Measurements from ENCODE around the gene CELF1. TPM values are rescaled to one million over a fixed set of nuclear protein-coding genes. Genes with fewer than 3 reads are reported as not detected.

The CELF1 gene
- total and polyA plus RNA-seq, 2 of the 13 experiments (the other 11 are each of a cell fraction or from before 2014, with no cell fraction given), result 69.0 to 80.1 TPM

DNA sequence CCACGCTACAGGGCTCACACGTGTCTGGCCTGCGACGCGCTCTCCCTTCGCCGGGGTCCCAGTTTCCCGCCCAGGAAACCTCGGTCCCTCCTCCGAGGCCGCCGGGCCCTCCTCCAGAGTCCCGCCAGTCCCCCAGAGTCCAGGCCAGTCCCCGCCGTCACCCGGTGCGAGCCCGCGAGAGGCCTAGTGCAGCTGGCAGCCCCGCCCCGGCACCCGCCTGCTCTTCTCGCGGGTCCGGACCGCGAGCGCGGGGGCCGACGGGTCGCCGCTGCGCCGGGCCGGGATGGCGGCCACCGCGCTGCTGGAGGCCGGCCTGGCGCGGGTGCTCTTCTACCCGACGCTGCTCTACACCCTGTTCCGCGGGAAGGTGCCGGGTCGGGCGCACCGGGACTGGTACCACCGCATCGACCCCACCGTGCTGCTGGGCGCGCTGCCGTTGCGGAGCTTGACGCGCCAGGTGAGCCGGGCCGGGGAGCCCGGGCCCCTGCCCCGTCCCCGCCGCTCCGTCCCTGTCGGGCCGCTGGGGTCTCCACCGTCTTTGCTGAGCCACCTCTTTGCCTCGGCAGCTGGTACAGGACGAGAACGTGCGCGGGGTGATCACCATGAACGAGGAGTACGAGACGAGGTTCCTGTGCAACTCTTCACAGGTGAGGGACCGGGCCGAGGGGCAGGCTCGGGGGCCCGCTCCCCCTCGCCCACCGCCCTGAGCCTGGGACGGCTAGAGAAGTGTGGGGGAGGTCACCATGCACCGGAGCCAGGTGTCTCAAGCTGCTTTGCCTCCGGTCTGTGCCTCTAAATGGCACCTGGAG, 12.6 kb upstream of the CELF1 start, which contains the start of gene PTPMT1 (continued):
- TF ChIP-seq, protein P1, sequence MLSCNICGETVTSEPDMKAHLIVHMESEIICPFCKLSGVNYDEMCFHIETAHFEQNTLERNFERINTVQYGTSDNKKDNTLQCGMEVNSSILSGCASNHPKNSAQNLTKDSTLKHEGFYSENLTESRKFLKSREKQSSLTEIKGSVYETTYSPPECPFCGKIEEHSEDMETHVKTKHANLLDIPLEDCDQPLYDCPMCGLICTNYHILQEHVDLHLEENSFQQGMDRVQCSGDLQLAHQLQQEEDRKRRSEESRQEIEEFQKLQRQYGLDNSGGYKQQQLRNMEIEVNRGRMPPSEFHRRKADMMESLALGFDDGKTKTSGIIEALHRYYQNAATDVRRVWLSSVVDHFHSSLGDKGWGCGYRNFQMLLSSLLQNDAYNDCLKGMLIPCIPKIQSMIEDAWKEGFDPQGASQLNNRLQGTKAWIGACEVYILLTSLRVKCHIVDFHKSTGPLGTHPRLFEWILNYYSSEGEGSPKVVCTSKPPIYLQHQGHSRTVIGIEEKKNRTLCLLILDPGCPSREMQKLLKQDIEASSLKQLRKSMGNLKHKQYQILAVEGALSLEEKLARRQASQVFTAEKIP (CRISPR knock-in tag; IDR thresholded peaks at IDR 0.05; ENCODE audit: borderline replicate concordance), result no peak
- TF ChIP-seq NFYB (CRISPR knock-in tag; IDR thresholded peaks at IDR 0.05) (0 out of 2 replicates have a peak, but pooled peaks have one; percentile 2), ZNF75D (CRISPR knock-in tag; IDR thresholded peaks at IDR 0.05; ENCODE audit: borderline replicate concordance) (no peak), MBD4 (IDR thresholded peaks at IDR 0.05; ENCODE audit: borderline replicate concordance, low read length) (no peak), POGK (CRISPR knock-in tag; conservative IDR thresholded peaks at IDR 0.05) (peak; percentile 48), U2AF1 (optimal IDR thresholded peaks at IDR 0.05; ENCODE audit: low read depth, low read length) (no peak), SOX5 (CRISPR knock-in tag; IDR thresholded peaks at IDR 0.05; ENCODE audit: borderline replicate concordance) (no peak), CC2D1A (CRISPR knock-in tag; IDR thresholded peaks at IDR 0.05) (no peak), EHMT2 (IDR thresholded peaks at IDR 0.05; ENCODE audit: borderline replicate concordance, low read depth, low read length) (no peak), KLF6 (CRISPR knock-in tag; IDR thresholded peaks at IDR 0.05) (0 out of 2 replicates have a peak, but pooled peaks have one; percentile 52), NFRKB (IDR thresholded peaks at IDR 0.05) (no peak), ZNF264 (CRISPR knock-in tag; IDR thresholded peaks at IDR 0.05) (no peak), FOXM1 (CRISPR knock-in tag; IDR thresholded peaks at IDR 0.05) (no peak), GPBP1L1 (CRISPR knock-in tag; IDR thresholded peaks at IDR 0.05) (no peak), SIX1 (CRISPR knock-in tag; IDR thresholded peaks at IDR 0.05; ENCODE audit: borderline replicate concordance) (no peak), HDAC6 (IDR thresholded peaks at IDR 0.05; ENCODE audit: low read depth, low read length) (no peak)
- TF ChIP-seq, protein P2, sequence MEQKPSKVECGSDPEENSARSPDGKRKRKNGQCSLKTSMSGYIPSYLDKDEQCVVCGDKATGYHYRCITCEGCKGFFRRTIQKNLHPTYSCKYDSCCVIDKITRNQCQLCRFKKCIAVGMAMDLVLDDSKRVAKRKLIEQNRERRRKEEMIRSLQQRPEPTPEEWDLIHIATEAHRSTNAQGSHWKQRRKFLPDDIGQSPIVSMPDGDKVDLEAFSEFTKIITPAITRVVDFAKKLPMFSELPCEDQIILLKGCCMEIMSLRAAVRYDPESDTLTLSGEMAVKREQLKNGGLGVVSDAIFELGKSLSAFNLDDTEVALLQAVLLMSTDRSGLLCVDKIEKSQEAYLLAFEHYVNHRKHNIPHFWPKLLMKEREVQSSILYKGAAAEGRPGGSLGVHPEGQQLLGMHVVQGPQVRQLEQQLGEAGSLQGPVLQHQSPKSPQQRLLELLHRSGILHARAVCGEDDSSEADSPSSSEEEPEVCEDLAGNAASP (CRISPR knock-in tag; IDR thresholded peaks at IDR 0.05; ENCODE audit: borderline replicate concordance), result peak; percentile 80
- TF ChIP-seq, protein P3, sequence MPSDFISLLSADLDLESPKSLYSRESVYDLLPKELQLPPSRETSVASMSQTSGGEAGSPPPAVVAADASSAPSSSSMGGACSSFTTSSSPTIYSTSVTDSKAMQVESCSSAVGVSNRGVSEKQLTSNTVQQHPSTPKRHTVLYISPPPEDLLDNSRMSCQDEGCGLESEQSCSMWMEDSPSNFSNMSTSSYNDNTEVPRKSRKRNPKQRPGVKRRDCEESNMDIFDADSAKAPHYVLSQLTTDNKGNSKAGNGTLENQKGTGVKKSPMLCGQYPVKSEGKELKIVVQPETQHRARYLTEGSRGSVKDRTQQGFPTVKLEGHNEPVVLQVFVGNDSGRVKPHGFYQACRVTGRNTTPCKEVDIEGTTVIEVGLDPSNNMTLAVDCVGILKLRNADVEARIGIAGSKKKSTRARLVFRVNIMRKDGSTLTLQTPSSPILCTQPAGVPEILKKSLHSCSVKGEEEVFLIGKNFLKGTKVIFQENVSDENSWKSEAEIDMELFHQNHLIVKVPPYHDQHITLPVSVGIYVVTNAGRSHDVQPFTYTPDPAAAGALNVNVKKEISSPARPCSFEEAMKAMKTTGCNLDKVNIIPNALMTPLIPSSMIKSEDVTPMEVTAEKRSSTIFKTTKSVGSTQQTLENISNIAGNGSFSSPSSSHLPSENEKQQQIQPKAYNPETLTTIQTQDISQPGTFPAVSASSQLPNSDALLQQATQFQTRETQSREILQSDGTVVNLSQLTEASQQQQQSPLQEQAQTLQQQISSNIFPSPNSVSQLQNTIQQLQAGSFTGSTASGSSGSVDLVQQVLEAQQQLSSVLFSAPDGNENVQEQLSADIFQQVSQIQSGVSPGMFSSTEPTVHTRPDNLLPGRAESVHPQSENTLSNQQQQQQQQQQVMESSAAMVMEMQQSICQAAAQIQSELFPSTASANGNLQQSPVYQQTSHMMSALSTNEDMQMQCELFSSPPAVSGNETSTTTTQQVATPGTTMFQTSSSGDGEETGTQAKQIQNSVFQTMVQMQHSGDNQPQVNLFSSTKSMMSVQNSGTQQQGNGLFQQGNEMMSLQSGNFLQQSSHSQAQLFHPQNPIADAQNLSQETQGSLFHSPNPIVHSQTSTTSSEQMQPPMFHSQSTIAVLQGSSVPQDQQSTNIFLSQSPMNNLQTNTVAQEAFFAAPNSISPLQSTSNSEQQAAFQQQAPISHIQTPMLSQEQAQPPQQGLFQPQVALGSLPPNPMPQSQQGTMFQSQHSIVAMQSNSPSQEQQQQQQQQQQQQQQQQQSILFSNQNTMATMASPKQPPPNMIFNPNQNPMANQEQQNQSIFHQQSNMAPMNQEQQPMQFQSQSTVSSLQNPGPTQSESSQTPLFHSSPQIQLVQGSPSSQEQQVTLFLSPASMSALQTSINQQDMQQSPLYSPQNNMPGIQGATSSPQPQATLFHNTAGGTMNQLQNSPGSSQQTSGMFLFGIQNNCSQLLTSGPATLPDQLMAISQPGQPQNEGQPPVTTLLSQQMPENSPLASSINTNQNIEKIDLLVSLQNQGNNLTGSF (CRISPR knock-in tag; IDR thresholded peaks at IDR 0.05), result peak; percentile 55; the same call in 1 of the 2 replicates
